ENCODE results near the gene KLHL12.

The KLHL12 gene

GRCh38 chr1:202926581-202927491, at the start of gene KLHL12:
Gene KLHL12, minus strand, starts transcription at chr1:202927234. Its CDS starts 2,072 bp downstream, at chr1:202925162.
- peak; percentile 73 to 95 for DNase-seq

- DNase-seq = no peak
Measured at GRCh38 chr1:202976633-202977032, 49.6 kb upstream of the KLHL12 start.

GRCh38 chr1:202974856-202975255, 47.8 kb upstream of the KLHL12 start:
- no peak for DNase-seq

GRCh38 chr1:202972046-202972445, 45.0 kb upstream of the KLHL12 start:
- DNase-seq = no peak

- DNase-seq = peak; percentile 15 to 59
Measured at GRCh38 chr1:202968895-202969295, 41.9 kb upstream of the KLHL12 start.

- DNase-seq = no peak
Measured at GRCh38 chr1:202968351-202968750, 41.3 kb upstream of the KLHL12 start.

- peak in 1 of 2 experiments; percentile 30 for DNase-seq
Measured at GRCh38 chr1:202967684-202968281, 40.7 kb upstream of the KLHL12 start.

GRCh38 chr1:202966006-202966898, 39.2 kb upstream of the KLHL12 start:
- DNase-seq = no peak

- no peak for DNase-seq
Measured at GRCh38 chr1:202965422-202965821, 38.4 kb upstream of the KLHL12 start.

- peak; percentile 68 to 69 for DNase-seq
Measured at GRCh38 chr1:202964791-202965410, 37.9 kb upstream of the KLHL12 start.

GRCh38 chr1:202961220-202961880, 34.3 kb upstream of the KLHL12 start:
- no peak for DNase-seq

- no peak for DNase-seq
Measured at GRCh38 chr1:202959276-202959620, 32.2 kb upstream of the KLHL12 start.

- peak in 1 of 2 experiments; percentile 6 for DNase-seq
Measured at GRCh38 chr1:202958544-202959275, 31.7 kb upstream of the KLHL12 start.

- DNase-seq = peak; percentile 43 to 86
Measured at GRCh38 chr1:202957733-202958543, 30.9 kb upstream of the KLHL12 start, which contains the start of gene ADIPOR1. Gene ADIPOR1, minus strand, starts transcription at chr1:202958312. Its CDS starts 7,242 bp downstream, at chr1:202951070.

- DNase-seq = no peak
Measured at GRCh38 chr1:202956969-202957368, 29.9 kb upstream of the KLHL12 start.

GRCh38 chr1:202954057-202954745, 27.2 kb upstream of the KLHL12 start:
- no peak for DNase-seq

- DNase-seq = no peak
Measured at GRCh38 chr1:202953392-202953791, 26.4 kb upstream of the KLHL12 start.

GRCh38 chr1:202952818-202953217, 25.8 kb upstream of the KLHL12 start:
- DNase-seq = no peak

- no peak for DNase-seq
Measured at GRCh38 chr1:202952099-202952498, 25.1 kb upstream of the KLHL12 start.

GRCh38 chr1:202951437-202951836, 24.4 kb upstream of the KLHL12 start:
- DNase-seq = no peak

Data from NCI-H526 (cell line).